HG03342 (cell line): ENCODE results near the gene SPANXD.
"Not testable (repeated sequence)": the region's sequence is repeated elsewhere in the genome, so short reads cannot be mapped to it uniquely, and the experiment has no call there.

Source experiments
- ATAC-seq: cut with Tn5 transposase; IDR thresholded peaks from one replicate; pipeline ENCODE4 v1.9.1; 2021; ENCODE audit warnings: mild to moderate bottlenecking, moderate library complexity; ENCODE audit not compliant: unreplicated experiment

SPANXD gene

GRCh38 chrX:141698639-141699038, at the start of gene SPANXD:
Gene SPANXD, minus strand, starts transcription at chrX:141698739. Its CDS starts 334 bp downstream, at chrX:141698405.
- not testable (repeated sequence) for ATAC-seq

- ATAC-seq, result no peak
Observed at GRCh38 chrX:141742666-141743065, 44.1 kb upstream of the SPANXD start.

- ATAC-seq, result no peak
Observed at GRCh38 chrX:141736656-141737055, 38.1 kb upstream of the SPANXD start.

- ATAC-seq, result no peak
Observed at GRCh38 chrX:141733371-141733770, 34.8 kb upstream of the SPANXD start.

- ATAC-seq, result no peak
Observed at GRCh38 chrX:141732031-141732430, 33.5 kb upstream of the SPANXD start.

GRCh38 chrX:141724186-141724585, 25.6 kb upstream of the SPANXD start:
- no peak for ATAC-seq

GRCh38 chrX:141714680-141715079, 16.1 kb upstream of the SPANXD start:
- ATAC-seq, result no peak

GRCh38 chrX:141701072-141701471, 2.5 kb upstream of the SPANXD start:
- ATAC-seq, result no peak

GRCh38 chrX:141673946-141674345, 24.6 kb downstream of the SPANXD start:
- ATAC-seq, result no peak

GRCh38 chrX:141669689-141670088, 28.9 kb downstream of the SPANXD start:
- no peak for ATAC-seq

- ATAC-seq, result no peak
Observed at GRCh38 chrX:141668371-141668770, 30.2 kb downstream of the SPANXD start.

GRCh38 chrX:141662781-141663180, 35.8 kb downstream of the SPANXD start:
- ATAC-seq, result no peak

- ATAC-seq, result no peak
Observed at GRCh38 chrX:141652286-141652685, 46.3 kb downstream of the SPANXD start.
